ENCODE results near the gene OR52A1. TPM values are rescaled to one million over a fixed set of nuclear protein-coding genes. Genes with fewer than 3 reads are reported as not detected.

OR52A1 gene
- total and polyA plus RNA-seq, 2 of the 4 experiments (the other 2 are of a cell fraction) = not detected

DNA sequence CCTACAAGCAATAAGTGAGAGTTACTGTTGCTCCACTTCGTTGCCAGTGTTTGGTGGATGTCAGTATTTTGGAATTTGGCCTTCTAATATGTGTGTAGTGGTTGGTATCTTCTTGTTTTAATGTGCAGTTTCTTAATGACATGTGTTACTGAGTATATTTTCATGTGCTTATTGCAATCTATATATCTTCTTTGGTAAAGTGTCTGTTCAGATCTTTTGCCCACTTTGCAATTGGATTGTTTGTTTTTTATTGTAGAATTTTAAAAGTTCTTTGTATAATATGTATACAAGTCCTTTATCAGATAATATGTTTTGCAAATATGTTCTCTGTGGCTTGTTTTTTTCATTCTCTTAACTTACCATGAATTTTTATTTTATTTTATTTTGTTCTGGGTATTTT lies 38.2 kb upstream of the OR52A1 start:
- H3K4me3 ChIP-seq (ENCODE audit: insufficient read depth, low read depth, low read length) = no peak overlapping the region
- H4K91ac ChIP-seq (ENCODE audit: insufficient read depth, low read depth, low read length) = no peak overlapping the region
- no peak overlapping the region for H2BK5ac ChIP-seq (ENCODE audit: low read depth, low read length, poor library complexity, severe bottlenecking)
- H2AFZ ChIP-seq (replicated peaks; ENCODE audit: low read length, poor library complexity) = no peak overlapping the region
- H2AK5ac ChIP-seq (ENCODE audit: low read depth, low read length) = no peak overlapping the region
- H3K9ac ChIP-seq (ENCODE audit: low read depth, low read length) = no peak overlapping the region
- no peak overlapping the region for H4K8ac ChIP-seq (ENCODE audit: low read depth in 2 of 2, low read length in 2 of 2)
- H2AK9ac ChIP-seq (replicated peaks; ENCODE audit: low read depth, low read length, poor library complexity) = no peak overlapping the region
- no peak overlapping the region for H3K14ac ChIP-seq (replicated peaks; ENCODE audit: low read depth, low read length)
- ATAC-seq (ENCODE audit: low read depth) (no peak), DNase-seq (no peak)
- dilution Hi-C loops (cut with HindIII; ENCODE audit: low sequenced_read_pairs, unreplicated experiment) (no loop called here), in situ Hi-C loops (cut with MboI; ENCODE audit: low sequenced_read_pairs) (no loop called here), intact Hi-C loops (cut with micrococcal nuclease) (no loop called here)
- no peak overlapping the region for H3K4ac ChIP-seq (ENCODE audit: low read depth, low read length)
- ChIA-PET CTCF (no interaction called here), POLR2A (ENCODE audit: unreplicated experiment) (no interaction called here)
- no peaks in the 10 kb centered on the region for H3K9me1 ChIP-seq (ENCODE audit: insufficient read depth, low read length)
- BruUV-seq (replicated peaks) = no TSS peak
- H2BK120ac ChIP-seq (ENCODE audit: low read depth, low read length) = no peak overlapping the region
- no peak overlapping the region for H3K4me2 ChIP-seq (ENCODE audit: low read depth, low read length)
- no peak overlapping the region for H3K23ac ChIP-seq (ENCODE audit: low read depth, low read length)
- no peaks in the 10 kb centered on the region for H4K20me1 ChIP-seq (ENCODE audit: insufficient read depth, low read length)
- WGBS, 2 experiments (ENCODE audit: extremely low coverage in 2 of 2, insufficient read length in 1 of 2) = no CpG with 5 or more reads among the region's 1 CpG
- TF ChIP-seq ELK1 (IDR thresholded peaks at IDR 0.05; ENCODE audit: borderline replicate concordance, low read depth, low read length) (no peak), RCOR1 (IDR thresholded peaks at IDR 0.05; ENCODE audit: insufficient replicate concordance, low read length) (no peak), RFX5 (IDR thresholded peaks at IDR 0.05; ENCODE audit: low read depth, low read length) (no peak), CEBPB (IDR thresholded peaks at IDR 0.05; ENCODE audit: low read depth, low read length) (no peak), MAFK (IDR thresholded peaks at IDR 0.05; ENCODE audit: low read depth, low read length) (no peak), MAZ (IDR thresholded peaks at IDR 0.05; ENCODE audit: borderline replicate concordance, low read depth, low read length) (no peak), RAD21 (IDR thresholded peaks at IDR 0.05; ENCODE audit: low read length) (no peak), FOS (IDR thresholded peaks at IDR 0.05; ENCODE audit: low read depth, low read length) (no peak), CHD1 (IDR thresholded peaks at IDR 0.05; ENCODE audit: low read depth, low read length) (no peak), BHLHE40 (IDR thresholded peaks at IDR 0.05; ENCODE audit: low read depth, low read length) (no peak), MXI1 (IDR thresholded peaks at IDR 0.05; ENCODE audit: borderline replicate concordance, low read depth, low read length) (no peak), NFE2L2 (IDR thresholded peaks at IDR 0.05; ENCODE audit: low read depth, low read length) (no peak), POLR2A (IDR thresholded peaks at IDR 0.05; ENCODE audit: low read depth, low read length) (no peak), USF2 (IDR thresholded peaks at IDR 0.05; ENCODE audit: low read depth, low read length) (no peak), SMC3 (IDR thresholded peaks at IDR 0.05; ENCODE audit: low read depth, low read length) (no peak)
- TF ChIP-seq, protein P1, sequence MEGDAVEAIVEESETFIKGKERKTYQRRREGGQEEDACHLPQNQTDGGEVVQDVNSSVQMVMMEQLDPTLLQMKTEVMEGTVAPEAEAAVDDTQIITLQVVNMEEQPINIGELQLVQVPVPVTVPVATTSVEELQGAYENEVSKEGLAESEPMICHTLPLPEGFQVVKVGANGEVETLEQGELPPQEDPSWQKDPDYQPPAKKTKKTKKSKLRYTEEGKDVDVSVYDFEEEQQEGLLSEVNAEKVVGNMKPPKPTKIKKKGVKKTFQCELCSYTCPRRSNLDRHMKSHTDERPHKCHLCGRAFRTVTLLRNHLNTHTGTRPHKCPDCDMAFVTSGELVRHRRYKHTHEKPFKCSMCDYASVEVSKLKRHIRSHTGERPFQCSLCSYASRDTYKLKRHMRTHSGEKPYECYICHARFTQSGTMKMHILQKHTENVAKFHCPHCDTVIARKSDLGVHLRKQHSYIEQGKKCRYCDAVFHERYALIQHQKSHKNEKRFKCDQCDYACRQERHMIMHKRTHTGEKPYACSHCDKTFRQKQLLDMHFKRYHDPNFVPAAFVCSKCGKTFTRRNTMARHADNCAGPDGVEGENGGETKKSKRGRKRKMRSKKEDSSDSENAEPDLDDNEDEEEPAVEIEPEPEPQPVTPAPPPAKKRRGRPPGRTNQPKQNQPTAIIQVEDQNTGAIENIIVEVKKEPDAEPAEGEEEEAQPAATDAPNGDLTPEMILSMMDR (conservative IDR thresholded peaks at IDR 0.05; ENCODE audit: low read depth, low read length) = no peak
- H3K27ac ChIP-seq (ENCODE audit: insufficient read depth, low read length) = no peak overlapping the region
- no peak overlapping the region for H3K18ac ChIP-seq (ENCODE audit: low read depth, low read length)
- no peak overlapping the region for H2BK15ac ChIP-seq (ENCODE audit: low read depth, low read length)
- no peak overlapping the region for H3K56ac ChIP-seq (ENCODE audit: extremely low read depth, insufficient read depth, low read length)
- no peaks in the 10 kb centered on the region for H3K36me3 ChIP-seq (ENCODE audit: control insufficient read depth, insufficient read depth, low read length)
- no peaks in the 10 kb centered on the region; the same call in 1 of the 2 replicates for H3K9me3 ChIP-seq (ENCODE audit: control insufficient read depth, insufficient read depth, low read length)
- H3K79me1 ChIP-seq (ENCODE audit: low read depth in 1 of 2, low read length in 2 of 2) = no peaks in the 10 kb centered on the region
- H3K27me3 ChIP-seq (ENCODE audit: control insufficient read depth, insufficient read depth, low read length) = no peaks in the 10 kb centered on the region
- H4K5ac ChIP-seq (ENCODE audit: low read depth, low read length) = no peak overlapping the region
- no peaks in the 10 kb centered on the region; the same call in 1 of the 2 replicates for H3K4me1 ChIP-seq (ENCODE audit: control insufficient read depth, insufficient read depth, low read length)
- no peak overlapping the region for H2BK20ac ChIP-seq (ENCODE audit: low read depth, low read length)
